Choroid plexus epithelial cell (primary cell): ENCODE measurements around the gene SELPLG.

ENCODE experiments used
- DNase-seq: peaks from one replicate; pipeline ENCODE4 v3.0.0-alpha.2; 2010; ENCODE audit warnings: low read depth
- H3K4me3 ChIP-seq: 2 replicates; pipeline ENCODE4 v1.5.1; 2011; ENCODE audit warnings: low read depth, mild to moderate bottlenecking, control low read depth, low read length, moderate library complexity
- TF ChIP-seq, protein P1 (sequence below): conservative IDR thresholded peaks from 2 replicates; pipeline ENCODE4 v1.5.1; 2011; ENCODE audit warnings: low read depth, mild to moderate bottlenecking, control low read depth, inconsistent platforms, low read length, moderate library complexity

SELPLG gene

DNA sequence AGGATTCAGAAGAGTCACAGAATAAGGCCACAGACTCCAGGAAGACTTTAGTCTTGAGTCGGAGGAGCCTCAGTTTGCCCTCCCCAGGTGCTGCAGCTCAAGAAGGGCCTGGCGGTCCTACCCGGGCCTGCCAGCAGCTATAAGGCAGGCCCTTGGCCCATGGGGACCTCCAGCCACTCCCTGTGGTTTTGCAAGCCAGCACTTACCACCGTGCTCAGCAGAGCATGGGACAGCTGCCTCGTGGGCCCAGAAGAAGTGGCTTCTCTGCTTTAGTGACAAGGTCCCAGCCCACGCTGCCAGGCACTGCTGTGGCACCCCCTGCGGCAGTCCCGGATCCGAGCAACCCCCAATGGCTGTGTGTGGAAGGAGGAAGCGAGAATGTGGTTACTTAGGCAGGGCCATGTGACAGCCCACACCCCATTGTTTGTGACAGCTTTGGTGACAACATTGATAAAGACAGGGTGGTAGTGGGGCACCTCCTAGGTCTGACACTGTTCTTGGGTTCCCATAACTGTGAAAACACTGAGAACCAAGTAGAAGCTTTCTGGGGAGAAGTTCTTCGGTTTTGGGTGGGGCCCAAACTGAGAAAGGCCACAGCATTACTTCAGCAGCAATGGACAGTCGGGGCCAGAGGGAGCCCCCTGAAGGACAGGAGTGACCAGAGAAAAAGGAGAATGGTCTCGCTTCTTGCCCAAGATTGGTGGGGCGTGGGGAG lies at the start of gene SELPLG:
Gene SELPLG (minus strand): TSS at position 361 of the 715 bp plus-strand sequence. CDS start 9,587 bp downstream, outside the sequence.
- DNase-seq = no peak
- H3K4me3 ChIP-seq = no peak within 1 kb of the TSS
- TF ChIP-seq, protein P1, sequence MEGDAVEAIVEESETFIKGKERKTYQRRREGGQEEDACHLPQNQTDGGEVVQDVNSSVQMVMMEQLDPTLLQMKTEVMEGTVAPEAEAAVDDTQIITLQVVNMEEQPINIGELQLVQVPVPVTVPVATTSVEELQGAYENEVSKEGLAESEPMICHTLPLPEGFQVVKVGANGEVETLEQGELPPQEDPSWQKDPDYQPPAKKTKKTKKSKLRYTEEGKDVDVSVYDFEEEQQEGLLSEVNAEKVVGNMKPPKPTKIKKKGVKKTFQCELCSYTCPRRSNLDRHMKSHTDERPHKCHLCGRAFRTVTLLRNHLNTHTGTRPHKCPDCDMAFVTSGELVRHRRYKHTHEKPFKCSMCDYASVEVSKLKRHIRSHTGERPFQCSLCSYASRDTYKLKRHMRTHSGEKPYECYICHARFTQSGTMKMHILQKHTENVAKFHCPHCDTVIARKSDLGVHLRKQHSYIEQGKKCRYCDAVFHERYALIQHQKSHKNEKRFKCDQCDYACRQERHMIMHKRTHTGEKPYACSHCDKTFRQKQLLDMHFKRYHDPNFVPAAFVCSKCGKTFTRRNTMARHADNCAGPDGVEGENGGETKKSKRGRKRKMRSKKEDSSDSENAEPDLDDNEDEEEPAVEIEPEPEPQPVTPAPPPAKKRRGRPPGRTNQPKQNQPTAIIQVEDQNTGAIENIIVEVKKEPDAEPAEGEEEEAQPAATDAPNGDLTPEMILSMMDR = no peak

DNA sequence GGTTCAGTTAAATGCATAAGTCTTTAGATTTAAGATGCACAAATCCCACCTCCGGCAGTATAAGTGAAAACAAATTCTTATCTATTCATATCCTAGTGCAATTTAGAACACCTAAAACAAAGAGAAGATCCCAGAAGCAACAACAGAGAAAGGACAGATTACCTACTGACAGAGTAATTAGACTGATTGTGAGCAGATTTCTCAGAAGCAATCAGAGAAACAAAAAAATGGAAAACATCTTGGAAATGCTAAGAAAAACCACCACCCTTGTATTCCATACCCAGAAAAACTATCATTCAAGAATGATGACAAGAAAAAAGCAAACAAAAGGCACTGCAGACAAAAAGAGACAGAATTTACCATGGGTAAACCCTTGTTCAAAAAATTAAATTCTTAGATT lies 47.6 kb upstream of the SELPLG start:
- no peak for DNase-seq
- no peak overlapping the region for H3K4me3 ChIP-seq
- TF ChIP-seq, protein P1 = no peak

- no peak overlapping the region for H3K4me3 ChIP-seq
- TF ChIP-seq, protein P1 = no peak
- no peak for DNase-seq
These were observed 45.5 kb upstream of the SELPLG start for GRCh38 chr12:108679106-108679681.

DNA sequence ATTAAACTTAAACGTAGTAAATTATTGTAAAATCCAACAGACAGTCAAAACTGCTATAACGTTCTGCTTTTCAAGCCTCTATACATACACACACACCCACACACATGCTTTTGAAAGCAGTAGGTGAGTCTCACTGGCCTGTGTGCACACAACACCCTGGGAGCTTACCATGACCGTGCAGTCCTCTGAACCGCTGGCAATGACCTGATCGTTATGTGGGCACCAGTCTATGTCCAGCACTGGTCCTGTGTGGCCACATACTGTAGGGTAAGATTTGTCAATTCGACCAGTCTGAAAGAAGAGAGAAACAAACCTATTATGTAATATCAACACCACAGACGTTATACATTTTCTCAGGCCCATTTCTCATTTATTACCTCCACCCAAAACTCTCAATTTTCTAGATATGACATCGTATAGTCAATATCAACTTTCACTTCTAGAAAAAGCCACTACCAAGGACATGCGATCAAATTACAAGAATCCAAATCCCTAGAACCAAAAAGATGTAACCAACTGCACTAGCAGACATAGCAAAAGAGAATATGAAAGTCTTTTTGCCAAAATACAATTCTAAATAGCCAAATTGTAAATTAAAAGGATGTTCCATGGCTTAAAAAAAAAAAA lies 44.5 kb upstream of the SELPLG start:
- TF ChIP-seq, protein P1 = no peak

DNA sequence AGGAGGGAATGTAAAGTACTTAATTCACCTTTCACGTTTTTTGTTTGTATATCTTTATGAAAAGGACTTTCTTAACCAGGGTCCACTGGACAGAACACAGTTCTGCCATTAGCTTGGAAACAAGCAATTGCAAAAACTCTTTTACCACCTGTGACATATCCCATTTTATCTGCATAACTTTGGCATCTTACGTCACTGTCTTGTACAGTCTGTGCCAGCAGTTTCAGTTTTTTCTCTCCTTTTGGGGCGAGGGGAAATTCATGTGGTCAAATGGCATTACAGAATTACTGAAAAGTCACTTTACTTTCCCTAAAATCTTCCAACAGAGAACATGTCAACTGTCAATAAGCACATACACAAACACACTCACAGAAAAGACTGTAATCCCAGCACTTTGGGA lies 43.7 kb upstream of the SELPLG start:
- no peak for DNase-seq
- TF ChIP-seq, protein P1 = no peak
- no peak overlapping the region for H3K4me3 ChIP-seq

More for the DNA sequence above, 44.5 kb upstream of the SELPLG start:
- no peak for DNase-seq
- H3K4me3 ChIP-seq = no peak overlapping the region

DNA sequence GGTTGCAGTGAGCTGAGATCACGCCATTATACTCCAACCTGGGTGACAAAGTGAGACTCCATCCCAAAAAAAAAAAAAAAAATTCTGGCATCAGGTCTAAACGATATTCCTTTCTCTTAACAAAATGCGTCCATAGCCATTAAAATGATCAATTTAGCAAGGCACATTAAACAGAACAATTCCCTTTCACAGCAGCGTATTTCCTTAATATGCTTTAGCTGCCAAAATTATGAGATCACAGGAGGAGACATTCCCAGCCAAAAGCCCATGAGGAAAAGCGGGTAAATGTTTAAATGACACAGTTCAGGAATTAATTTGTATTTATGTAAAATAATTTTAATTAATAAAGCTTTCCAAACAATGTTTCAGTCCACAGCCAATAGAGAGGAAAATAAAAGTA lies 43.0 kb upstream of the SELPLG start:
- TF ChIP-seq, protein P1 = no peak
- H3K4me3 ChIP-seq = no peak overlapping the region
- no peak for DNase-seq

DNA sequence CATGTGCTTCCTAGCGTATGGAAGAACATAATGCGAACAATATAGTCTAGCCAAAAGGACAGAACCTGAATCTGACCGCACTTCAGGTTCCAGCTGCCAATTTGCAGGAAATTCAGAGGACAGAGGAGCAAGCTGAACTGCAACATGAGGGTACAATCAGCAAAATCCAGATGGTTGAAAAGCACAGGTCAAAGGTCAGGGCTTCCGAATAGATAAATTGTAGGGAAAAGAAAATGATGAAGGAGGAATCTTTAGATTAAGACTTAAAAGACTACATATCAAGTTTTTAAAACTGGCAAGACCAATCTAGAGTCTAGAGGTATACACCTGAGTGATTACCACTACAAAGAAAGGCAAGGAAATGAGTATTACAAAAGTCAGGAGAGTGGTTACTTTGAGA lies 42.1 kb upstream of the SELPLG start:
- H3K4me3 ChIP-seq = no peak overlapping the region
- no peak for DNase-seq
- TF ChIP-seq, protein P1 = no peak
